Thyroid gland (tissue), 4 donors: ENCODE results near the gene ROGDI.

Experiments used
- POLR2A ChIP-seq, 2 donors: fragments of 450-650 bp; IDR thresholded peaks; one replicate each; pipeline ENCODE4 v1.6.1; 2017; ENCODE audit warnings: antibody characterized with exemption in 2 of 2, mild to moderate bottlenecking in 2 of 2, moderate library complexity in 1 of 2
- TF ChIP-seq, protein P1 (sequence below), 6 experiments: fragments of 200-600 bp in 3 of 6; fragments of 450-650 bp in 3 of 6; sonication (generic) in 3 of 6; IDR thresholded peaks; one replicate each; pipeline ENCODE4 v1.5.1; 2016 to 2019; ENCODE audit warnings: antibody characterized with exemption in 6 of 6, mild to moderate bottlenecking in 2 of 6, inconsistent platforms in 1 of 6, moderate library complexity in 1 of 6

GRCh38 chr16:4778050-4778392 lies 24.4 kb downstream of the ROGDI start:
- TF ChIP-seq POLR2A (IDR thresholded peaks at IDR 0.05): no peak
- TF ChIP-seq, protein P1, sequence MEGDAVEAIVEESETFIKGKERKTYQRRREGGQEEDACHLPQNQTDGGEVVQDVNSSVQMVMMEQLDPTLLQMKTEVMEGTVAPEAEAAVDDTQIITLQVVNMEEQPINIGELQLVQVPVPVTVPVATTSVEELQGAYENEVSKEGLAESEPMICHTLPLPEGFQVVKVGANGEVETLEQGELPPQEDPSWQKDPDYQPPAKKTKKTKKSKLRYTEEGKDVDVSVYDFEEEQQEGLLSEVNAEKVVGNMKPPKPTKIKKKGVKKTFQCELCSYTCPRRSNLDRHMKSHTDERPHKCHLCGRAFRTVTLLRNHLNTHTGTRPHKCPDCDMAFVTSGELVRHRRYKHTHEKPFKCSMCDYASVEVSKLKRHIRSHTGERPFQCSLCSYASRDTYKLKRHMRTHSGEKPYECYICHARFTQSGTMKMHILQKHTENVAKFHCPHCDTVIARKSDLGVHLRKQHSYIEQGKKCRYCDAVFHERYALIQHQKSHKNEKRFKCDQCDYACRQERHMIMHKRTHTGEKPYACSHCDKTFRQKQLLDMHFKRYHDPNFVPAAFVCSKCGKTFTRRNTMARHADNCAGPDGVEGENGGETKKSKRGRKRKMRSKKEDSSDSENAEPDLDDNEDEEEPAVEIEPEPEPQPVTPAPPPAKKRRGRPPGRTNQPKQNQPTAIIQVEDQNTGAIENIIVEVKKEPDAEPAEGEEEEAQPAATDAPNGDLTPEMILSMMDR (IDR thresholded peaks at IDR 0.05): no peak
